Neural cell (in vitro differentiated cells): ENCODE measurements around the gene GPC5. TPM values are rescaled to one million over a fixed set of nuclear protein-coding genes. Genes with fewer than 3 reads are reported as not detected.

Experiments used
- H2AFZ ChIP-seq: fragments of 200-600, 300-800 bp; sonication (generic), shearing (Covaris generic); 2 replicates; pipeline ENCODE4 v1.6.0; 2014; ENCODE audit warnings: low read depth, mild to moderate bottlenecking, antibody characterized with exemption, low read length, moderate library complexity
- H3F3A ChIP-seq: fragments of 200-600 bp; shearing (Covaris generic); 2 replicates; pipeline ENCODE4 v1.6.1; 2016; ENCODE audit warnings: mild to moderate bottlenecking, moderate library complexity, mixed read lengths, antibody characterized with exemption, low read length; ENCODE audit not compliant: insufficient read depth, poor library complexity, severe bottlenecking
- H3K27ac ChIP-seq: fragments of 200-600, 300-800 bp; sonication (generic), shearing (Covaris generic); 2 replicates; pipeline ENCODE4 v1.5.1; 2014; ENCODE audit warnings: mild to moderate bottlenecking, low read length, moderate library complexity
- H3K27me3 ChIP-seq: fragments of 300-800, 200-600 bp; sonication (generic), shearing (Covaris generic); 2 replicates; pipeline ENCODE4 v1.6.0; 2014; ENCODE audit warnings: mild to moderate bottlenecking, low read depth, low read length, moderate library complexity; ENCODE audit not compliant: insufficient read depth
- H3K36me3 ChIP-seq: fragments of 300-800, 200-600 bp; sonication (generic), shearing (Covaris generic); 2 replicates; pipeline ENCODE4 v1.5.1; 2014; ENCODE audit warnings: mild to moderate bottlenecking, antibody characterized with exemption, low read length, moderate library complexity; ENCODE audit not compliant: insufficient read depth
- H3K4me2 ChIP-seq: fragments of 300-800, 200-600 bp; sonication (generic), shearing (Covaris generic); 2 replicates; pipeline ENCODE4 v1.6.0; 2014; ENCODE audit warnings: mild to moderate bottlenecking, low read length
- H3K4me3 ChIP-seq: fragments of 300-800, 200-600 bp; sonication (generic), shearing (Covaris generic); 2 replicates; pipeline ENCODE4 v1.5.1; 2014; ENCODE audit warnings: mild to moderate bottlenecking, low read length, moderate library complexity
- H3K79me2 ChIP-seq: fragments of 200-600 bp; shearing (Covaris generic); replicated peaks from 2 replicates; pipeline ENCODE4 v1.6.0; 2014; ENCODE audit warnings: mild to moderate bottlenecking, low read length, moderate library complexity; ENCODE audit not compliant: insufficient read depth
- H3K9ac ChIP-seq: fragments of 300-800, 200-600 bp; sonication (generic), shearing (Covaris generic); 2 replicates; pipeline ENCODE4 v1.6.1; 2016; ENCODE audit warnings: mild to moderate bottlenecking, low read length, mixed read lengths
- H3K9me2 ChIP-seq: fragments of 200-600 bp; shearing (Covaris generic); 2 replicates; pipeline ENCODE4 v1.6.1; 2016; ENCODE audit warnings: mild to moderate bottlenecking, low read length, mixed read lengths; ENCODE audit not compliant: insufficient read depth
- H3K9me3 ChIP-seq: fragments of 200-600, 300-800 bp; sonication (generic), shearing (Covaris generic); 2 replicates; pipeline ENCODE4 v1.6.1; 2016; ENCODE audit warnings: mild to moderate bottlenecking, mixed run types, low read length, moderate library complexity, mixed read lengths
- H4K20me1 ChIP-seq: fragments of 200-600 bp; shearing (Covaris generic); 2 replicates; pipeline ENCODE4 v1.6.1; 2016; ENCODE audit warnings: mild to moderate bottlenecking, mixed run types; ENCODE audit not compliant: insufficient read depth
- EP300 ChIP-seq: fragments of 450-650 bp; conservative IDR thresholded peaks from 2 replicates; pipeline ENCODE4 v1.6.1; 2014; ENCODE audit warnings: antibody characterized with exemption, mild to moderate bottlenecking, moderate library complexity; ENCODE audit not compliant: poor library complexity, severe bottlenecking
- EZH2 ChIP-seq: fragments of 200-600, 300-800 bp; shearing (Covaris generic), sonication (generic); IDR thresholded peaks from 2 replicates; pipeline ENCODE4 v1.6.1; 2014; ENCODE audit warnings: antibody characterized with exemption, low read length, borderline replicate concordance, mild to moderate bottlenecking; ENCODE audit not compliant: insufficient read depth, poor library complexity, severe bottlenecking
- MXI1 ChIP-seq: fragments of 450-650 bp; conservative IDR thresholded peaks from 2 replicates; pipeline ENCODE4 v1.6.1; 2014; ENCODE audit warnings: antibody characterized with exemption, mild to moderate bottlenecking; ENCODE audit not compliant: poor library complexity, severe bottlenecking
- POLR2AphosphoS5 ChIP-seq: IDR thresholded peaks from 2 replicates; pipeline ENCODE4 v1.6.1; 2012
- RAD21 ChIP-seq: fragments of 450-650 bp; conservative IDR thresholded peaks from 2 replicates; pipeline ENCODE4 v1.6.1; 2014; ENCODE audit warnings: antibody characterized with exemption, mild to moderate bottlenecking, moderate library complexity
- REST ChIP-seq: IDR thresholded peaks from 2 replicates; pipeline ENCODE4 v1.6.1; 2012; ENCODE audit warnings: borderline replicate concordance
- SMC3 ChIP-seq: fragments of 450-650 bp; conservative IDR thresholded peaks from 2 replicates; pipeline ENCODE4 v1.6.1; 2014; ENCODE audit warnings: antibody characterized with exemption, mild to moderate bottlenecking, moderate library complexity; ENCODE audit not compliant: poor library complexity
- TAF1 ChIP-seq: IDR thresholded peaks from 2 replicates; pipeline ENCODE4 v1.6.1; 2012; ENCODE audit warnings: low read depth
- polyA plus RNA-seq: library from polyadenylated mRNA; depleted of rRNA; stranded (reverse); fragments of >200 nt; gene quantifications from 2 replicates; pipeline ENCODE4 v1.2.3, GENCODE V29; 2014
- TF ChIP-seq, protein P1 (sequence below): fragments of 450-650 bp; IDR thresholded peaks from 2 replicates; pipeline ENCODE4 v1.5.1; 2014; ENCODE audit warnings: antibody characterized with exemption, mild to moderate bottlenecking, moderate library complexity; ENCODE audit not compliant: poor library complexity, severe bottlenecking

Gene GPC5
- polyA plus RNA-seq, 1 donor from 2014 or later, result 5.0 TPM

DNA sequence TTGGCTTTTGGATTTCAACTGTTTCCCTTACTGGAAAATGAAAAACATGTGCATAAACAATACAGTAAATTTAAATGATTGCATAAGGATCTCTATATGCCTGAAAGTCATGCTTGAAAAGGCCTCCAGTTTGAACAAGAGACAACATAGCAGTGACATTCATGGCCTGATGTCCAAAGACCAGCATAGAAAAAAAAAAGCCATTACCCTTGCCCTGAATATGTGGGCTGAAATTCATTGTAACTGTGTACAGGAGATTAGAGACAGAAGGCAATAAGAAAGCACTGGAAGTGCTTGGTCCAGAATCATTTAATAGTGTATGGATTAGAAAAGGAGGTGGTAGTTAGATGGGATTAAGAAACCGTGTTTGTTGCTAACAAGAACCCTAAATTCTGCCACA lies 35.5 kb upstream of the GPC5 start:
- no peaks in the 10 kb centered on the region for H3K79me2 ChIP-seq
- H3F3A ChIP-seq, result no peaks in the 10 kb centered on the region
- no peaks in the 10 kb centered on the region for H3K36me3 ChIP-seq
- no peaks in the 10 kb centered on the region for H3K9me3 ChIP-seq
- no peaks in the 10 kb centered on the region for H4K20me1 ChIP-seq
- TF ChIP-seq, protein P1, sequence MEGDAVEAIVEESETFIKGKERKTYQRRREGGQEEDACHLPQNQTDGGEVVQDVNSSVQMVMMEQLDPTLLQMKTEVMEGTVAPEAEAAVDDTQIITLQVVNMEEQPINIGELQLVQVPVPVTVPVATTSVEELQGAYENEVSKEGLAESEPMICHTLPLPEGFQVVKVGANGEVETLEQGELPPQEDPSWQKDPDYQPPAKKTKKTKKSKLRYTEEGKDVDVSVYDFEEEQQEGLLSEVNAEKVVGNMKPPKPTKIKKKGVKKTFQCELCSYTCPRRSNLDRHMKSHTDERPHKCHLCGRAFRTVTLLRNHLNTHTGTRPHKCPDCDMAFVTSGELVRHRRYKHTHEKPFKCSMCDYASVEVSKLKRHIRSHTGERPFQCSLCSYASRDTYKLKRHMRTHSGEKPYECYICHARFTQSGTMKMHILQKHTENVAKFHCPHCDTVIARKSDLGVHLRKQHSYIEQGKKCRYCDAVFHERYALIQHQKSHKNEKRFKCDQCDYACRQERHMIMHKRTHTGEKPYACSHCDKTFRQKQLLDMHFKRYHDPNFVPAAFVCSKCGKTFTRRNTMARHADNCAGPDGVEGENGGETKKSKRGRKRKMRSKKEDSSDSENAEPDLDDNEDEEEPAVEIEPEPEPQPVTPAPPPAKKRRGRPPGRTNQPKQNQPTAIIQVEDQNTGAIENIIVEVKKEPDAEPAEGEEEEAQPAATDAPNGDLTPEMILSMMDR, result no peak
- TF ChIP-seq POLR2AphosphoS5, result no peak
- no peak for TF ChIP-seq REST
- TF ChIP-seq RAD21, result no peak
- H3K27ac ChIP-seq, result no peak overlapping the region
- no peak overlapping the region for H3K4me3 ChIP-seq
- H2AFZ ChIP-seq, result no peak overlapping the region
- H3K9ac ChIP-seq, result no peak overlapping the region
- no peaks in the 10 kb centered on the region for H3K9me2 ChIP-seq
- H3K27me3 ChIP-seq, result no peaks in the 10 kb centered on the region
- H3K4me2 ChIP-seq, result no peak overlapping the region

GRCh38 chr13:91368101-91368500 lies 30.3 kb upstream of the GPC5 start:
- H3K9ac ChIP-seq, result no peak overlapping the region
- H3K27me3 ChIP-seq, result no peaks in the 10 kb centered on the region
- no peak overlapping the region for H3K4me2 ChIP-seq
- no peak overlapping the region for H3K4me3 ChIP-seq
- no peaks in the 10 kb centered on the region for H3F3A ChIP-seq
- H3K9me3 ChIP-seq, result no peaks in the 10 kb centered on the region
- no peak overlapping the region for H3K27ac ChIP-seq
- no peaks in the 10 kb centered on the region for H4K20me1 ChIP-seq
- no peaks in the 10 kb centered on the region for H3K9me2 ChIP-seq
- no peak for TF ChIP-seq TAF1
- no peak for TF ChIP-seq SMC3
- TF ChIP-seq REST, result no peak
- TF ChIP-seq EP300, result no peak
- no peak for TF ChIP-seq RAD21
- TF ChIP-seq POLR2AphosphoS5, result no peak
- TF ChIP-seq, protein P1, result no peak
- TF ChIP-seq MXI1, result no peak
- TF ChIP-seq EZH2, result no peak
- no peaks in the 10 kb centered on the region for H3K36me3 ChIP-seq
- H3K79me2 ChIP-seq, result no peaks in the 10 kb centered on the region
- H2AFZ ChIP-seq, result no peak overlapping the region
